Measurements from ENCODE around the gene ST6GAL2.

The ST6GAL2 gene

DNA sequence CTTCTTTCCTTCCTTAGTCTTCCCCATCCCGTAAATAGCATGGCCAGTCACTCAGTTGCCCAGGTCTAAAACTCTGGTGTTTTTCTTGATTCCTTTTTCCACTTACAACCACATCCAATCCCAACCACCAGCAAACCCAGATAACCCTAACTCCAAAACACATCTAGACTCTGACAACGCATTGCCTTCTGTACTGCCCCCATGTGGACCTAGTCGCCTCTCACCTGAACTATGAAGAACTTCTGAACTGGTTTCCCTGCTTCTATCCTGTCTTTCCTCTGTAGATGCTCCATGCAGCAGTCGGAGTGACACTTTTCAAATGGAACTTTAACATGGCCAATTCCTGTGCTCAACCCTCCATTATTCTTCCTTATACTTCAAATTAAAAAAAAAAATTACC is 26.5 kb downstream of the ST6GAL2 start:
- no peak for DNase-seq

DNA sequence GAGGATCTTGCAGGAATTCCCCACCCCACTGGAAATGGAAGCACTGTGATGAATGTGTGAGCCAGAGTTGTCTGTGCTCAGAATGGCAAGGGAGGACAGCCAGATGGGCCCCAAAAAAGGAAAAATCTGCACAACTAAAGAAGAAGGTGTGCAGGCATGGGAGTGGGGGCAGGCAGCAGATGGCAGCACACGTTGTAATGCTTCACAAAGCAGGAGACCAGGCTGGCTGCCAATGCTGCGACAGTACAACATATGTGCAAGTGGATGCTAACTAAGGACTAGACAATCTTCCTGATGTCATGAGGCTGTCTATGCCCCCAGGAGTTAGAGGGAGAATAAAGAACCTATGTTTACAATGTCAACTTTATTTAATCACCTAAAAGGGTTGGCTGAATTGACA is 27.2 kb downstream of the ST6GAL2 start:
- no peak for DNase-seq

- no peak for DNase-seq
These were observed 28.0 kb downstream of the ST6GAL2 start for GRCh38 chr2:106857882-106858478.

DNA sequence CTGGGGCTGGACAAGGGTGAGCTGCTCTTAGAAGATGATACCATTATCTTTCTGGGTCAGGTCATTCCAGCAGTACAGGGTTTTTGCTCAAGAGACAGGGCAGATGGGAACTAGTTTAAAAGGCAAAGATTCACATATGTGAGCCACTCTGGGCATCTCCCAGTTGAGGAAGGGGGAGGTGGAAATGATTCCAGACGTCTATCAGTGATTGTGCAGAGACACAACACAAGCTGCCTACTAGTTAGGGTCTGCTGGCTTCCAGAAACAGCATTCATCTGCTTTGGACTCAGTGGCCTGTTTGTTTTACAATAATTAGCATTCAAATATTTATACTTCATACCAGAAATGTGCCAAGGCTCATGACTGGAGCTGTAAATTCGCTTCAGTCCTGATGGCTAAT is 32.3 kb downstream of the ST6GAL2 start:
- DNase-seq, result no peak

DNA sequence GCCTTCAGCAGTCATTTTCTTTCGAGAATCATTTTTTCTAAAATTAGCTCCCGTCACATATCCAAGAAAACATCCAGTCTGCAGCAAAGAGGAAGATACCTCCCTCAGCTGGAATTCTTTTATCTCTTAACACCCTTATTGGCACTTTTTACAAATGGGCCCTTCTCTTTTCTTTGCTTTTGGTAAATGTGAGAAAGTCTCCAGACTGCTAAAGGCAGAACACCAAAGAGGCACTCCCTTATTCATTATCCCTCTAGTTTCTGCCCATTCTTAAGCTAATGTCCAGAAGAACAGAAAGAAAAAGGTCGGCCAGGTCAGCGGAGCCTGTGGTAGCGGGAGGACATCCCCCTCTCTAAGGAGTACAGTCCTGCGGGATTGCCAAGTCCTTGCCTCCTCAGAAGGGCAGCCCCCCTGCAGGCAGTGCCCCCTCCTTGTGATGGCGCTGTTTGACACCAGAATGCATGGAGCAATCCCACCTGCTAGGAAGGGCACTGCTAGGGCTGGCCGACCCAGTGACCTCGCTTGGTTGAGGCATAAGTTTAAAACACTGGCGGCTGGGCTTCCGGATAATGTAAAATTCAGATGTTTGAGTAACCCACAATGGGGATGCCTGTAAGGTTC is 34.0 kb downstream of the ST6GAL2 start:
- DNase-seq, result no peak

- no peak for DNase-seq
These were observed 34.7 kb downstream of the ST6GAL2 start for GRCh38 chr2:106851087-106851874.

GRCh38 chr2:106849253-106849652 is 36.7 kb downstream of the ST6GAL2 start:
- DNase-seq, result no peak

- no peak for DNase-seq
These were observed 38.6 kb downstream of the ST6GAL2 start for GRCh38 chr2:106847366-106847765.

DNA sequence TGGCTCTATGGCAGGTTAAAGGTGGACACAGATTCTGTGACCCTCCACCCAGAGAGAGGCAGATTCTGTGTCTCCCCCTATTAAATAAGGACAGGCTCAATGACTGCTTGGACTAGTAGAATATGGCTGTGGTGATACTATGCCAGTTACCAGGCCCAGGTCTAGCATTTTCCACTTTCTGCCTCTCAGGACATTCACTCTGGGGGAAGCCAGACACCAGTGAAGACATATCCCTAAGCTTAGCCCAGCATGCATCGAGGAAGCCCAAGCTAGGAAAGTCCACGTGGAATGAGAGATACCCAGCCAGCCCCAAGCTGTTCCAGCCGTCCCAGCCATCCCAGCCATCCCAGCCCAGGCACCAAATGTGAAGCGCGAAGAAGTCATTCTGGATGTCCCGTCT is 40.3 kb downstream of the ST6GAL2 start:
- DNase-seq, result no peak

GRCh38 chr2:106843910-106844250 is 42.1 kb downstream of the ST6GAL2 start:
- DNase-seq, result no peak

DNA sequence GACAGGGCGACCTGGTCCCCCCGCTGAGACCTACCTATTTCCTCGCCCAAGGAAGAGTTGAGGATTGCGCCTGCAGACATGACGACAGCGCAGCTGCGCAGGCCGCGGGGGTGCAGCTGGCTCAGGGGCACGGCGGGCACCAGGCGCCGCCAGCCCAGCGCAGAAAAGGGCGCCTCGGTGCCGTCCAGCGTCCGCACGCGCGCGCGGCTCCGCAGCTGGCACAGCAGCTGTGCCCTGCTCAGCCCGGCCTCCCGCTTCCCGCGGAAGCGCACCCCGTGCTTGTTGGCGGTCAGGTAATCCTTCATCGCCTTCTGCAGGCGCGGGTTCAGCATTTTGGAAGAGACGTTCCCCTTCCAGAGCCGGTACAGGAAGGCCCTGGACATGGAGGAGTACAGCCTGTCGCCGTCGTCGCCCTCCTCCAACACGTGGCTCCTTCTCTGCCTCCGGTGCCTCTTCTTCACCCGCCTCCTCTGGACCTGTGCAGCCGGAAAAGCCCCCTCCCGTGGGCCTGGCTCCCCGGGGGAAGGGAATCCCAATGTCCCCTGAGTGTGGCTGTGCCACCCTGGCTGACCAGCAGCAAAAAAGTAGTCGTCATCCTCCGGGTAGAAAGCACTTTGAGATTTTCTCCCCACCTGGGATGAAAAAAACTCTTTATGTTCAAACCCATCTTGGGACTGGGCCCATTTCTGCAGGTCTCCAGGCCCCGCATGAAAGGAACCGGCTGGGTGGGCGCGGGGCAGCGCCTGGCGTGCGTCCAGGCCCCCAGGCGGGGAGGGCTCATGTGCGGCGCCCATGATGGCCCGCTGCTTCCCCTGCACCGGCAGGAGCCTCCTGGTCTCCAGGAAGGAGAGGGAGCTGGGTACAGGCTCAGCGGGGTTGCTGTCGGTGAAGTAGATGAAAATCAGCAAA is 42.7 kb downstream of the ST6GAL2 start:
- no peak for DNase-seq

DNA sequence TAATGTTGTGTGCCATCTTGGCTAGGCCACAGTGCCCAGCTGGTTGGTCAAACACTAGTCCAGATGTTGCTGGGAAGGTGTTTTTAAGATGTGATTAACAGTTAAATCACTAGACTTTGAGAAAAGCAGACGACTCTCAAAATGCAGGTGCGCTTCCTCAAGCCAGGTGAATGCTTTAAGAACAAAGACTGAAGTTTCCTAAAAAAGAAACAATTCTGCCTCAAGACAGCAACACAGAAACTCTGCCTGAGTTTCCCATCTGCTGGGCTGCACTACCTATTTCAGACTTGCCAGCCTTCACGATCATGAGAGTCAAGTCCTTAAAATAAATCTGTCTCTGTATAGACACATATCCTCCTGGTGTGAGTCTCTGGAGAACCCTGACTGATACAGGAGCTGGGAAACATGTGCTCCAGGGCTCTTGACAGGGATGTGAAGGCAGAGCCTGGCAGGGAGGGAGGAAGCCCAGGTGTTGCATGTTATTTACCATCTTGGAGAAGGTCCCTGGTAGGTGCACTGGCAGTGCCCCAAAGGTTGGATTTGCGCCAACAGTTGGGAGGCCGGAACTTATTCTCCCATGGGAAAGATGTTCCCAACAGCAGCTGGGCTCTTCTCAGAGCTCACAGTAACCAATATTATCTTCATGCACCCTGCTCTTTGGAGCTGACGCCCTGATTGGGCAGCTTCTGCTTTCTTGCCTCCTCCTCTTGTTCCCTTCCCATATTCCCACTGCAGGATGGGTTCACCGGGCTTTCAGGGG is 43.9 kb downstream of the ST6GAL2 start:
- DNase-seq, result no peak

DNA sequence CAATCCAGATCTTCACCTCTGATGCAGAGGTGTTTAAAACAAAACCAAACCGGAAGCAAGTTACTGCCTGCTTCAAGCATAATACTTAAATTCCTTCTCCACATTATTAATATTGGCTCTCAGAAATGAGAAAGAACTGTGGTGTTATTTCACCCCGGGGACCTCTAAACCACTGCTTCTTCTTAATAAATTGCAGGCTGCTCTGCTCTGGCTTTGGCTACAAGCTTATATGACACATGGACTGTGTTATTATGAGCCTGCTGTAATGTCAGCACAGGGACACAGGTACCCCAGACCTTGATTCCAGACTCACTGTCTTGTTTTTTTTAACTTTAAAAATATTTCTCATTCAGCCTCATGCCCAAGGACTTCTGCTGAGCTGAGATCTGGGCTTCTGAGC is 45.1 kb downstream of the ST6GAL2 start:
- no peak for DNase-seq

DNA sequence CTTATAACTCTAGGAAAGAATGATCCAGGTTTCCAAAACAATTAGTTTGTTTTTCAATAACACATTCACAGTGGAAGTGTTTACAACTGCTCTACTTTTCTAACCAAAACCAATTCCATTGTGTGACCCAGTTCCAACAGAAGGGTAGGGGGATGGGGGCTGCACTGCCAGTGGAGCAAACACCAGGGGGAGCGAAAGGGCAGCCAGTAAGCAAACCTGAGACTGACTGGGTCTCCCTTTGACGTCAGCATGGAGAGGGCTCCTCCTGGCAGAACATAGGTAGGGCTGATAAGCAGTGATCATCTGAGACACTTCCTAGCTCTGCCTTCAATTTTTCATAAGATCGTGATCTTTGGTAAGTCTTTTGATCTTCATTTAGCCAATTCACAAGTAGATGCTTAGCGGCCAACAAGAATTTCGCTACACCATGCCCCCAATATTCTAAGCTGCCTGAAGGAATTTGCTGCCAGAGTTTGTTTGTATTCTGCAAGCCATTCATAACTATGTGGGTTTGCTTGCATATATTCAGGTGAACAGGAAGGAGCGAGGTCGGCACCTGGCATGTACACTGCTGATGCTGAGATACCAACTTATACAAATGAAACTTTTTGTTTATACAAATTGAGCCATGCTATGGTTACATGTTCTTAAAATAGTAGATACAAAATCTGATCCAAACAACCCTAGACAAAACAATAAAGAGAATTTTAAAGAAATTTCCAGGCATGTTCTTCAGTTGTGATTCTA is 45.9 kb downstream of the ST6GAL2 start:
- no peak for DNase-seq

GRCh38 chr2:106833256-106833655 is 52.7 kb downstream of the ST6GAL2 start:
- no peak for DNase-seq

DNA sequence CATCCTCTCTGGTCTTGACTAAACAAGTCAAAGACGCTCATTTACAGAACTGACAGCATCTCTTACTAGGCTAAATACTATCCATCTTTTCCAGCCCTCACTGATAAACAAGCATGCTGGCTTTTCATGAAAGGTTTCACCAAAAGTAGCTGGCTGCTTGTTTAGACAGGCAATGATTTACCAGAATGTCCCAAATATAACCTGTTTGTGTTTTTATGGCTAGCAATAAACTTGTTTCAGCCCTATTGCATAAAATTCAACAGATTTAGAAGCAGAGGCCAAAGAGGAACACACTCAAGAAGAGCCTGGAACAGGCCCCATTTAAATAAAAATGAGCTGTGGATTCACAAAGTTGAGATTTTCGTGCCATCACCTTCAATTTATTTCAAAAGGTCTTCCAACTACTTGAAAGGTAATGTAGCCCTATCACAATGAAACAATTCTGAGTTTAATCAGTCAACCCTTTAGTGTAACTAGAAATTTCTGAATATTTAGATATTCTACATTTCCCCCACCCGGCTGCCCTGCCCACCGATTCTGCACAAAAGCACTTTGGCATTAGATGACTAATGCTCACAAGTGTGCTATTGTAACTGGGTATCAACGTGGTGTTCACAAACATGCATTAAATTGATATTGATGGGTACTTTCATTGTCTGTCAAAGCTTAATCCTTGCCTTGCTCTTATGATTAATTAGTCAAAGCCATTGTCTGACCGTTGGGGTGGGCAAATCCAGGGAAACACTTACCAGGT is 54.0 kb downstream of the ST6GAL2 start:
- DNase-seq, result no peak

- no peak for DNase-seq
These were observed 54.7 kb downstream of the ST6GAL2 start for GRCh38 chr2:106831241-106831640.

DNA sequence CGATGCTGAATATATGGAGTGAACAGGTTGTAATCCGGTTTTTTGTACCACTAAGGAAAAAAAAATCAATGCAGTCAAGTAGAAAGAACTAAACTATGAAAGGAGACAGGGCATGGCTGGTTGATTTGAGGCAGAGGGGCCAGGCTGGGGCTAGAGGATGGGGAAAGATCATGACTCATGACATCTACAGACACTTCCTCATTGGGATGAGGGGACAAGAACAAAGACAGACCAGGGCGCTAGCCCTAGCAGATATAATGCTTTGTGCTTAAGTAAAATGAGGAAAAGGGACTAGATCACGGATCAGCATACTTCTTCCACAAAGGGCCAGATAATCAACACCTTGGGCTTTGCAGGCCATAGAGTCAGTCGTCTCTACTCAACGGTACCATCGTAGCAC is 55.8 kb downstream of the ST6GAL2 start:
- DNase-seq, result no peak

GRCh38 chr2:106828119-106828518 is 57.8 kb downstream of the ST6GAL2 start:
- DNase-seq, result no peak

- DNase-seq, result no peak
These were observed 58.8 kb downstream of the ST6GAL2 start for GRCh38 chr2:106827158-106827557.

DNA sequence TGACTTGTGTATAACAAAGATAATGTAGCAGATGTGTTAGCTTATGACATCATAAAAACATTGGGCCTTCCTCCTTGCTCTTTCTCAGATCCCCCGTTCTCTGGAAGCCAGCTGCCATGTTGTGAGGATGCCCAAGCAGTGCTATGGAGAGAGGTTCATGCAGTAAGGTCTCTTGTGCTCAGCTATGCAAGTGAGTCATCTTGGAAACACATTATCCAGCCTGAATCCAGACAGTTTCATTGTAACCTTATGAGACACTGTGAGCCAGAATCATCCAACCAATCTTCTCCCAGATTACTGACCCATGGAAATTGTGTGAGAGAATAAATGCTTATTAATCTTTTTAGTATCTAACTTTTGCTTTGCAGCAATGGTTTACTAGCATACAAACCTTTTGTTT is 60.8 kb downstream of the ST6GAL2 start:
- DNase-seq, result no peak
